Mucosa of descending colon (tissue), 3 donors: ENCODE results near the gene DOCK4. TPM values are rescaled to one million over a fixed set of nuclear protein-coding genes. Genes with fewer than 3 reads are reported as not detected.

Experiments used
- ATAC-seq: fragments of 200-7000 bp; cut with Tn5 transposase; one replicate; pipeline ENCODE4 v1.9.1; 2020; ENCODE audit warnings: mild to moderate bottlenecking, moderate library complexity
- DNase-seq, 3 donors: peaks; one replicate each; pipeline ENCODE4 v3.0.0-alpha.2; 2020
- H3K36me3 ChIP-seq: fragments of 200-600 bp; one replicate; pipeline ENCODE4 v1.8.0; 2021; ENCODE audit warnings: low read depth, mild to moderate bottlenecking
- H3K4me1 ChIP-seq: fragments of 200-600 bp; one replicate; pipeline ENCODE4 v1.8.0; 2021; ENCODE audit warnings: low read depth, mild to moderate bottlenecking
- H3K4me3 ChIP-seq: fragments of 200-600 bp; one replicate; pipeline ENCODE4 v1.8.0; 2021; ENCODE audit warnings: mild to moderate bottlenecking
- H3K9me3 ChIP-seq: fragments of 200-600 bp; one replicate; pipeline ENCODE4 v1.8.0; 2021; ENCODE audit warnings: mild to moderate bottlenecking
- CTCF ChIP-seq: fragments of 200-600 bp; IDR thresholded peaks from one replicate; pipeline ENCODE4 v1.8.0; 2022; ENCODE audit warnings: antibody characterized with exemption, mild to moderate bottlenecking
- intact Hi-C, 2 donors: fragments of 100-400 bp; cut with DNase I in 1 of 2; cut with micrococcal nuclease in 1 of 2; formaldehyde crosslinking; loops; one replicate each; pipeline versions ENCODE4 v1.11.0 to v1.11.1; 2022; cut with DNase I, micrococcal nuclease
- total RNA-seq, 3 donors: library from RNA; stranded (reverse); fragmentation: NEBNext Ultra II Directional in 2 of 3; extraction: Animal tissue kit (Norgen Biotek cat#: 25700) in 2 of 3; gene quantifications; one replicate each; pipeline versions ENCODE4 v1.2.1 to v1.2.4, GENCODE V29; 2021 to 2023
- donor health status: DM: no; HTN: no; CAD: no; lungs with moderate emphysema.
- donor health status: DM: no; HTN: no; CAD: no.
- donor health status: DM: no; HTN: yes; CAD: no.

DOCK4 gene
- total RNA-seq, 3 donors from 2014 or later, result 9.2 to 18.4 (median 12.7) TPM

- no peaks in the 10 kb centered on the region for H3K36me3 ChIP-seq
- no peaks in the 10 kb centered on the region for H3K9me3 ChIP-seq
- intact Hi-C loops, result no loop called here
- H3K4me1 ChIP-seq, result no peaks in the 10 kb centered on the region
- DNase-seq, result no peak
- no peak for ATAC-seq
- no peak for TF ChIP-seq CTCF
- no peak overlapping the region for H3K4me3 ChIP-seq
Measured at GRCh38 chr7:111783854-111784253, 422.3 kb downstream of the DOCK4 start.

- H3K4me1 ChIP-seq, result no peaks in the 10 kb centered on the region
- DNase-seq, result no peak
- no peak for ATAC-seq
- no peak for TF ChIP-seq CTCF
- H3K9me3 ChIP-seq, result peaks cover 6% of the 10 kb centered on the region
- no peak overlapping the region for H3K4me3 ChIP-seq
- no peaks in the 10 kb centered on the region for H3K36me3 ChIP-seq
- intact Hi-C loops, result no loop called here
Measured at GRCh38 chr7:111780527-111780926, 425.7 kb downstream of the DOCK4 start.

GRCh38 chr7:111775206-111775605 is 431.0 kb downstream of the DOCK4 start:
- intact Hi-C loops, result no loop called here
- peaks cover 6% of the 10 kb centered on the region for H3K9me3 ChIP-seq

GRCh38 chr7:111772716-111773115 is 433.5 kb downstream of the DOCK4 start:
- Histone ChIP-seq H3K36me3 (no peaks in the 10 kb centered on the region), H3K4me3 (no peak overlapping the region), H3K4me1 (no peaks in the 10 kb centered on the region), H3K9me3 (peaks cover 6% of the 10 kb centered on the region)
- intact Hi-C loops, result no loop called here
- no peak for TF ChIP-seq CTCF
- no peak for ATAC-seq
- no peak for DNase-seq

More at GRCh38 chr7:111775206-111775605, 431.0 kb downstream of the DOCK4 start:
- no peak for ATAC-seq
- Histone ChIP-seq H3K4me3 (no peak overlapping the region), H3K4me1 (no peaks in the 10 kb centered on the region), H3K36me3 (no peaks in the 10 kb centered on the region)
- DNase-seq, result no peak
- TF ChIP-seq CTCF, result no peak

- DNase-seq (no peak), ATAC-seq (no peak)
- peaks cover 1% of the 10 kb centered on the region for H3K9me3 ChIP-seq
- no peak for TF ChIP-seq CTCF
- no peak overlapping the region for H3K4me3 ChIP-seq
- intact Hi-C loops, result no loop called here
- no peaks in the 10 kb centered on the region for H3K36me3 ChIP-seq
- no peaks in the 10 kb centered on the region for H3K4me1 ChIP-seq
Measured at GRCh38 chr7:111771638-111772037, 434.6 kb downstream of the DOCK4 start.

GRCh38 chr7:111770116-111770515 is 436.1 kb downstream of the DOCK4 start:
- H3K4me1 ChIP-seq, result no peaks in the 10 kb centered on the region
- H3K4me3 ChIP-seq, result no peak overlapping the region
- no peaks in the 10 kb centered on the region for H3K36me3 ChIP-seq
- intact Hi-C loops, result no loop called here
- ATAC-seq, result no peak
- no peak for TF ChIP-seq CTCF
- DNase-seq, result no peak
- no peaks in the 10 kb centered on the region for H3K9me3 ChIP-seq
